HCT116 (cell line): ENCODE data around the gene CLDN12. TPM values are rescaled to one million over a fixed set of nuclear protein-coding genes. Genes with fewer than 3 reads are reported as not detected.

Experiments used
- ATAC-seq: fragments of 200-7000 bp; cut with Tn5 transposase; 2 replicates; pipeline ENCODE4 v1.9.1; 2020; ENCODE audit warnings: mild to moderate bottlenecking, moderate library complexity
- BruUV-seq: library from RNA; stranded (reverse); fragments of 400-500 nt; replicated peaks from 2 replicates; lab custom pipeline; 2021; lab: Mats Ljungman, UMichigan
- CTCF ChIA-PET: fragments of 300-600 bp; sonication (Branson Sonifier 250); formaldehyde crosslinking; loops from one replicate; lab custom pipeline; 2021; ENCODE audit warnings: antibody characterized with exemption; lab: Charles Lee
- POLR2A ChIA-PET: fragments of 300-600, 350-600 bp; sonication (Branson Sonifier 250); formaldehyde crosslinking; loops from one replicate; lab custom pipeline; 2021; ENCODE audit warnings: antibody characterized with exemption; lab: Charles Lee
- RAD21 ChIA-PET, 2 experiments: fragments of 300-600 bp; sonication (Branson Sonifier 250); formaldehyde crosslinking; loops; one replicate each; lab custom pipeline; 2023; ENCODE audit warnings: low total read pairs in 2 of 2; ENCODE audit not compliant: uncharacterized antibody in 2 of 2, unreplicated experiment in 2 of 2, low non-redundant PET in 1 of 2; lab: Charles Lee
- DNase-seq: peaks from one replicate; pipeline ENCODE4 v3.0.0-alpha.2; 2010; ENCODE audit warnings: low read depth, low spot score
- H2AFZ ChIP-seq: fragments of 200-600 bp; shearing (Covaris generic), sonication (generic); 2 replicates; pipeline ENCODE4 v1.6.1; 2017; ENCODE audit warnings: low read depth, mixed run types, mixed read lengths, antibody characterized with exemption, low read length; ENCODE audit not compliant: poor library complexity, severe bottlenecking
- H3K27ac ChIP-seq: 2 replicates; pipeline ENCODE4 v1.5.1; 2012; ENCODE audit warnings: low read depth, low read length
- H3K27me3 ChIP-seq: fragments of 200-600 bp; sonication (generic); 2 replicates; pipeline ENCODE4 v1.6.1; 2016; ENCODE audit warnings: mixed run types, low read length, mixed read lengths; ENCODE audit not compliant: insufficient read depth
- H3K36me3 ChIP-seq, 2 experiments: fragments of 200-500 bp in 1 of 2; fragments of 200-600 bp in 1 of 2; sonication (Bioruptor generic) in 1 of 2; sonication (generic) in 1 of 2; 2 replicates each; pipeline versions ENCODE4 v1.5.1 to v1.6.1; 2014 to 2016; ENCODE audit warnings: low read length in 2 of 2, inconsistent platforms in 1 of 2, mixed read lengths in 1 of 2, mixed run types in 1 of 2; ENCODE audit not compliant: insufficient read depth in 2 of 2, control insufficient read depth in 1 of 2
- H3K4me1 ChIP-seq, 2 experiments: fragments of 200-600 bp in 1 of 2; sonication (generic) in 1 of 2; 2 replicates each; pipeline versions ENCODE4 v1.5.1 to v1.6.1; 2012 to 2017; ENCODE audit warnings: low read length in 2 of 2, inconsistent platforms in 1 of 2, mild to moderate bottlenecking in 1 of 2, mixed read lengths in 1 of 2, mixed run types in 1 of 2, moderate library complexity in 1 of 2; ENCODE audit not compliant: insufficient read depth in 2 of 2, control insufficient read depth in 1 of 2
- H3K4me2 ChIP-seq: fragments of 200-600 bp; sonication (generic); 2 replicates; pipeline ENCODE4 v1.6.1; 2017; ENCODE audit warnings: mixed run types, low read length, mixed read lengths
- H3K4me3 ChIP-seq, 2 experiments: fragments of 200-600 bp in 1 of 2; sonication (generic) in 1 of 2; replicated peaks in 1 of 2; 2 replicates each; pipeline ENCODE4 v1.5.1; 2011 to 2016; ENCODE audit warnings: low read length in 2 of 2, control low read depth in 1 of 2, low read depth in 1 of 2, mild to moderate bottlenecking in 1 of 2, mixed read lengths in 1 of 2, mixed run types in 1 of 2
- H3K79me2 ChIP-seq: fragments of 200-600 bp; sonication (generic); 2 replicates; pipeline ENCODE4 v1.6.1; 2017; ENCODE audit warnings: mild to moderate bottlenecking, mixed run types, low read length, moderate library complexity, mixed read lengths; ENCODE audit not compliant: insufficient read depth
- H3K9ac ChIP-seq: fragments of 200-600 bp; sonication (generic); 2 replicates; pipeline ENCODE4 v1.6.1; 2016; ENCODE audit warnings: low read length, mixed read lengths
- H3K9me2 ChIP-seq: fragments of 200-600 bp; sonication (generic), shearing (Covaris generic); 2 replicates; pipeline ENCODE4 v1.6.1; 2017; ENCODE audit warnings: mixed run types, mild to moderate bottlenecking, moderate library complexity; ENCODE audit not compliant: insufficient read depth
- H3K9me3 ChIP-seq, 2 experiments: fragments of 200-500 bp in 1 of 2; fragments of 200-600 bp in 1 of 2; sonication (Bioruptor generic) in 1 of 2; sonication (generic) in 1 of 2; 2 replicates each; pipeline ENCODE4 v1.6.1; 2014 to 2017; ENCODE audit warnings: low read length in 2 of 2, mixed read lengths in 2 of 2, inconsistent platforms in 1 of 2, low read depth in 1 of 2, mild to moderate bottlenecking in 1 of 2, mixed run types in 1 of 2, moderate library complexity in 1 of 2; ENCODE audit not compliant: control insufficient read depth in 1 of 2, insufficient read depth in 1 of 2
- H4K20me1 ChIP-seq: fragments of 200-600 bp; sonication (generic), shearing (Covaris generic); 2 replicates; pipeline ENCODE4 v1.6.1; 2017; ENCODE audit warnings: mixed run types, mild to moderate bottlenecking, moderate library complexity; ENCODE audit not compliant: insufficient read depth
- EZH2 ChIP-seq: fragments of 200-600 bp; sonication (generic); IDR thresholded peaks from 2 replicates; pipeline ENCODE4 v1.6.1; 2017; ENCODE audit warnings: antibody characterized with exemption, mixed run types
- SP1 ChIP-seq: IDR thresholded peaks from 2 replicates; pipeline ENCODE4 v1.6.1; 2012; ENCODE audit warnings: low read depth
- ZFX ChIP-seq: fragments of 450-650 bp; IDR thresholded peaks from 2 replicates; pipeline ENCODE4 v1.6.1; 2017
- ZNF274 ChIP-seq: fragments of 200-500 bp; sonication (Bioruptor generic); IDR thresholded peaks from 2 replicates; pipeline ENCODE4 v1.6.1; 2014; ENCODE audit warnings: mild to moderate bottlenecking, low read depth, low read length, inconsistent platforms
- intact Hi-C: fragments of 100-400 bp; cut with micrococcal nuclease; formaldehyde crosslinking; loops from 2 replicates; pipeline ENCODE4 v1.10.0; 2022
- total RNA-seq: library from RNA; stranded (reverse); gene quantifications from one replicate; pipeline ENCODE4 v1.2.1, GENCODE V29; 2021; ENCODE audit not compliant: unreplicated experiment
- TF ChIP-seq, protein P1 (sequence below): IDR thresholded peaks from 2 replicates; pipeline ENCODE4 v1.6.1; 2012

CLDN12 gene
- total RNA-seq, 1 experiment from 2014 or later = 30.6 TPM

DNA sequence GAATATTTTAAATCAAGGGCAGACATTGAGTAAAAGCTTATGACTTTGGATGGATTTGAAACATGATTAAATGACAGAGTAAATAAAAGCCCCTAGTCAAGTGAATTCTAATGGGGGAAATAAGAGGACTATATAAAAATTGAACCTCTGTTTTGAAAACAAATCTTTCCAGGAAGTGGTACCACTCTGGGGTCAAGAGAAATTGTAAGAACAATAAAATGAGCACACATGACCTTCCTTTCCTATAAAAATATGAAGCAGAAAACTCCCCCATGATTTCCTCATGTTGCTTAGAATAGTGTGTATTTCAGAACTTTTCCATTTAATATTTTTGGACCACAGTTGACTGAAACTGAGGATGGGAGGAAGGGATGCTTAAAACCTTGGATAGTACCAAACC lies 12.3 kb upstream of the CLDN12 start:
- ChIA-PET RAD21 (no interaction called here), CTCF (no interaction called here), POLR2A (no interaction called here)
- Histone ChIP-seq H4K20me1 (no peaks in the 10 kb centered on the region), H3K9me2 (no peaks in the 10 kb centered on the region), H3K79me2 (no peaks in the 10 kb centered on the region), H3K4me1 (no peaks in the 10 kb centered on the region), H3K27me3 (no peaks in the 10 kb centered on the region), H3K27ac (no peak overlapping the region), H3K36me3 (no peaks in the 10 kb centered on the region), H3K9me3 (no peaks in the 10 kb centered on the region), H3K4me3 (no peak overlapping the region), H3K4me2 (no peak overlapping the region), H2AFZ (no peak overlapping the region), H3K9ac (no peak overlapping the region)
- no peak for DNase-seq
- no peak for TF ChIP-seq SP1
- no peak for ATAC-seq
- no TSS peak for BruUV-seq
- intact Hi-C loops = no loop called here

DNA sequence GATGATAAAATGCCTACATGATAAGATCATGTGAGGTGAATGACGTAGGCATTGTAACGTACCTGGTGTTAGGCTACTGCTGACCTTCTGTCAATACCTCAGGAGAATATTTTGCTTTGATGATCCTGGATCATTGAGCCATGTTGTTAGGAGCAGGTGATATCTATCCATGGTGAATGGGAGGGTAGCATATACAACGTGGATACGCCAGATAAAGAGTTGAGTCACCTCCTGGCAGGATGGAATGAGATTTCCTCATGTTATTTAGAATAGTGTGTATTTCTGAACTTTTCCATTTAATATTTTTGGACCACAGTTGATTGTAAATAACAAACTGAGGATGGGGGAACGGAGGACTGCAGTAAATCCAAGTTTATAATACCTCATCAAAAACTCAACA lies 11.8 kb upstream of the CLDN12 start:
- H2AFZ ChIP-seq = no peak overlapping the region
- no TSS peak for BruUV-seq
- H3K4me1 ChIP-seq = no peaks in the 10 kb centered on the region
- no peaks in the 10 kb centered on the region for H3K36me3 ChIP-seq
- ChIA-PET CTCF (no interaction called here), RAD21 (no interaction called here), POLR2A (no interaction called here)
- DNase-seq = no peak
- no peaks in the 10 kb centered on the region for H3K9me2 ChIP-seq
- no peaks in the 10 kb centered on the region for H3K9me3 ChIP-seq
- no peaks in the 10 kb centered on the region for H3K27me3 ChIP-seq
- no peak overlapping the region for H3K4me3 ChIP-seq
- no peak overlapping the region for H3K4me2 ChIP-seq
- H3K79me2 ChIP-seq = no peaks in the 10 kb centered on the region
- H4K20me1 ChIP-seq = no peaks in the 10 kb centered on the region
- intact Hi-C loops = no loop called here
- ATAC-seq = no peak
- no peak for TF ChIP-seq EZH2
- TF ChIP-seq ZFX = no peak
- TF ChIP-seq ZNF274 = no peak
- TF ChIP-seq, protein P1, sequence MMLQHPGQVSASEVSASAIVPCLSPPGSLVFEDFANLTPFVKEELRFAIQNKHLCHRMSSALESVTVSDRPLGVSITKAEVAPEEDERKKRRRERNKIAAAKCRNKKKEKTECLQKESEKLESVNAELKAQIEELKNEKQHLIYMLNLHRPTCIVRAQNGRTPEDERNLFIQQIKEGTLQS = no peak
- H3K27ac ChIP-seq = no peak overlapping the region
- H3K9ac ChIP-seq = no peak overlapping the region
